ENCODE measurements around the gene MXI1. TPM values are rescaled to one million over a fixed set of nuclear protein-coding genes. Genes with fewer than 3 reads are reported as not detected.
A peak's percentile ranks its signal among the peaks of the same experiment; 100 is the strongest.

Gene MXI1
- total RNA-seq, 1 donor from 2014 or later = 23.5 TPM

GRCh38 chr10:110175406-110175805 lies 32.0 kb upstream of the MXI1 start:
- Histone ChIP-seq H3K4me2 (no peak overlapping the region), H3K9me3 (ENCODE audit: low read depth) (no peaks in the 10 kb centered on the region), H3K9ac (no peak overlapping the region), H4K20me1 (ENCODE audit: low read depth) (no peaks in the 10 kb centered on the region), H3K79me2 (ENCODE audit: low read depth) (no peaks in the 10 kb centered on the region), H3K27ac (no peak overlapping the region), H3K27me3 (peaks cover 63% of the 10 kb centered on the region), H3K4me3 (no peak overlapping the region), H2AFZ (replicated peaks) (no peak overlapping the region), H3F3A (ENCODE audit: low read depth) (peaks cover 8% of the 10 kb centered on the region), H3K4me1 (peaks cover 20% of the 10 kb centered on the region), H3K36me3 (no peaks in the 10 kb centered on the region)
- no peak for DNase-seq (ENCODE audit: low spot score)
- H3K4me1 Mint-ChIP-seq = peaks cover 15% of the 10 kb centered on the region
- peaks cover 5% of the 10 kb centered on the region for H3K9me3 Mint-ChIP-seq
- no peak overlapping the region for H3K4me3 Mint-ChIP-seq
- peaks cover 25% of the 10 kb centered on the region for H3K27me3 Mint-ChIP-seq (ENCODE audit: insufficient read depth, low read depth)
- H3K36me3 Mint-ChIP-seq = no peaks in the 10 kb centered on the region
- H3K27ac Mint-ChIP-seq = no peak overlapping the region
- TF ChIP-seq, protein P1, sequence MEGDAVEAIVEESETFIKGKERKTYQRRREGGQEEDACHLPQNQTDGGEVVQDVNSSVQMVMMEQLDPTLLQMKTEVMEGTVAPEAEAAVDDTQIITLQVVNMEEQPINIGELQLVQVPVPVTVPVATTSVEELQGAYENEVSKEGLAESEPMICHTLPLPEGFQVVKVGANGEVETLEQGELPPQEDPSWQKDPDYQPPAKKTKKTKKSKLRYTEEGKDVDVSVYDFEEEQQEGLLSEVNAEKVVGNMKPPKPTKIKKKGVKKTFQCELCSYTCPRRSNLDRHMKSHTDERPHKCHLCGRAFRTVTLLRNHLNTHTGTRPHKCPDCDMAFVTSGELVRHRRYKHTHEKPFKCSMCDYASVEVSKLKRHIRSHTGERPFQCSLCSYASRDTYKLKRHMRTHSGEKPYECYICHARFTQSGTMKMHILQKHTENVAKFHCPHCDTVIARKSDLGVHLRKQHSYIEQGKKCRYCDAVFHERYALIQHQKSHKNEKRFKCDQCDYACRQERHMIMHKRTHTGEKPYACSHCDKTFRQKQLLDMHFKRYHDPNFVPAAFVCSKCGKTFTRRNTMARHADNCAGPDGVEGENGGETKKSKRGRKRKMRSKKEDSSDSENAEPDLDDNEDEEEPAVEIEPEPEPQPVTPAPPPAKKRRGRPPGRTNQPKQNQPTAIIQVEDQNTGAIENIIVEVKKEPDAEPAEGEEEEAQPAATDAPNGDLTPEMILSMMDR (IDR thresholded peaks at IDR 0.05) = no peak
- no peak for TF ChIP-seq EZH2phosphoT487 (IDR thresholded peaks at IDR 0.05)
- TF ChIP-seq EZH2 (IDR thresholded peaks at IDR 0.05) = no peak

- no peak overlapping the region for H3K27ac Mint-ChIP-seq
- TF ChIP-seq EZH2phosphoT487 (IDR thresholded peaks at IDR 0.05) (no peak), EZH2 (IDR thresholded peaks at IDR 0.05) (no peak)
- TF ChIP-seq, protein P1 (IDR thresholded peaks at IDR 0.05) = no peak
- peaks cover 21% of the 10 kb centered on the region for H3K27me3 Mint-ChIP-seq (ENCODE audit: insufficient read depth, low read depth)
- no peak for DNase-seq (ENCODE audit: low spot score)
- Histone ChIP-seq H3K27me3 (peaks cover 53% of the 10 kb centered on the region), H3K4me3 (no peak overlapping the region), H3K36me3 (no peaks in the 10 kb centered on the region), H3K4me2 (no peak overlapping the region), H3K27ac (no peak overlapping the region), H4K20me1 (ENCODE audit: low read depth) (no peaks in the 10 kb centered on the region), H3K9me3 (ENCODE audit: low read depth) (no peaks in the 10 kb centered on the region), H2AFZ (replicated peaks) (peak overlapping the region; percentile 7), H3K9ac (no peak overlapping the region), H3K4me1 (peaks cover 18% of the 10 kb centered on the region), H3K79me2 (ENCODE audit: low read depth) (no peaks in the 10 kb centered on the region), H3F3A (ENCODE audit: low read depth) (peaks cover 7% of the 10 kb centered on the region)
- H3K36me3 Mint-ChIP-seq = no peaks in the 10 kb centered on the region
- peaks cover 6% of the 10 kb centered on the region for H3K4me1 Mint-ChIP-seq
- no peak overlapping the region for H3K4me3 Mint-ChIP-seq
- H3K9me3 Mint-ChIP-seq = peaks cover 5% of the 10 kb centered on the region
These were observed 31.0 kb upstream of the MXI1 start for GRCh38 chr10:110176141-110177030.

GRCh38 chr10:110179220-110179619 lies 28.2 kb upstream of the MXI1 start:
- no peak overlapping the region for H3K27ac ChIP-seq
- H3K9ac ChIP-seq = no peak overlapping the region
- no peaks in the 10 kb centered on the region for H3K9me3 ChIP-seq (ENCODE audit: low read depth)
- H3K36me3 ChIP-seq = no peaks in the 10 kb centered on the region
- Mint-ChIP-seq H3K36me3 (no peaks in the 10 kb centered on the region), H3K27me3 (ENCODE audit: insufficient read depth, low read depth) (peaks cover 14% of the 10 kb centered on the region), H3K9me3 (peaks cover 5% of the 10 kb centered on the region), H3K4me3 (no peak overlapping the region), H3K4me1 (peaks cover 6% of the 10 kb centered on the region), H3K27ac (no peak overlapping the region)
- peaks cover 12% of the 10 kb centered on the region for H3F3A ChIP-seq (ENCODE audit: low read depth)
- TF ChIP-seq, protein P1 (IDR thresholded peaks at IDR 0.05) = no peak
- TF ChIP-seq EZH2 (IDR thresholded peaks at IDR 0.05) = no peak
- no peak for TF ChIP-seq EZH2phosphoT487 (IDR thresholded peaks at IDR 0.05)
- H2AFZ ChIP-seq (replicated peaks) = no peak overlapping the region
- no peak overlapping the region for H3K4me3 ChIP-seq
- peaks cover 25% of the 10 kb centered on the region for H3K27me3 ChIP-seq
- peaks cover 20% of the 10 kb centered on the region for H3K4me1 ChIP-seq
- no peaks in the 10 kb centered on the region for H4K20me1 ChIP-seq (ENCODE audit: low read depth)
- H3K4me2 ChIP-seq = no peak overlapping the region
- no peaks in the 10 kb centered on the region for H3K79me2 ChIP-seq (ENCODE audit: low read depth)
- no peak for DNase-seq (ENCODE audit: low spot score)
